Hepatocyte (in vitro differentiated cells): Measurements from ENCODE around the gene DAPK2. TPM values are rescaled to one million over a fixed set of nuclear protein-coding genes. Genes with fewer than 3 reads are reported as not detected.

Experiments
- DNase-seq: peaks from one replicate; pipeline ENCODE4 v3.0.0-alpha.2; 2016; ENCODE audit warnings: low spot score
- H2AFZ ChIP-seq: fragments of 200-600 bp; sonication (generic); 2 replicates; pipeline ENCODE4 v1.6.0; 2016; ENCODE audit warnings: antibody characterized with exemption, mild to moderate bottlenecking
- H3K27ac ChIP-seq: fragments of 200-600 bp; sonication (generic); 2 replicates; pipeline ENCODE4 v1.5.1; 2016; ENCODE audit warnings: mild to moderate bottlenecking
- H3K27me3 ChIP-seq: fragments of 200-600 bp; sonication (generic); 2 replicates; pipeline ENCODE4 v1.6.1; 2016
- H3K36me3 ChIP-seq: fragments of 200-600 bp; sonication (generic); replicated peaks from 2 replicates; pipeline ENCODE4 v1.5.1; 2016; ENCODE audit warnings: low read depth; ENCODE audit not compliant: insufficient read depth
- H3K4me1 ChIP-seq: fragments of 200-600 bp; sonication (generic); 2 replicates; pipeline ENCODE4 v1.5.1; 2016; ENCODE audit warnings: mild to moderate bottlenecking, moderate library complexity; ENCODE audit not compliant: insufficient read depth
- H3K4me2 ChIP-seq: fragments of 200-600 bp; sonication (generic); 2 replicates; pipeline ENCODE4 v1.6.0; 2016
- H3K4me3 ChIP-seq: fragments of 200-600 bp; sonication (generic); 2 replicates; pipeline ENCODE4 v1.5.1; 2016; ENCODE audit warnings: mild to moderate bottlenecking
- H3K79me2 ChIP-seq: fragments of 200-600 bp; sonication (generic); 2 replicates; pipeline ENCODE4 v1.6.0; 2017; ENCODE audit warnings: mild to moderate bottlenecking
- H3K9me2 ChIP-seq: fragments of 200-600 bp; sonication (generic); replicated peaks from 2 replicates; pipeline ENCODE4 v1.6.0; 2017; ENCODE audit warnings: mild to moderate bottlenecking; ENCODE audit not compliant: insufficient read depth
- H3K9me3 ChIP-seq: fragments of 200-600 bp; sonication (generic); 2 replicates; pipeline ENCODE4 v1.5.1; 2016; ENCODE audit warnings: low read depth, mild to moderate bottlenecking
- H4K20me1 ChIP-seq: fragments of 200-600 bp; sonication (generic); 2 replicates; pipeline ENCODE4 v1.6.0; 2016; ENCODE audit warnings: mild to moderate bottlenecking; ENCODE audit not compliant: insufficient read depth, poor library complexity, severe bottlenecking
- CTCF ChIP-seq: fragments of 200-600 bp; sonication (generic); IDR thresholded peaks from 2 replicates; pipeline ENCODE4 v1.5.1; 2016; ENCODE audit warnings: antibody characterized with exemption, mild to moderate bottlenecking; ENCODE audit not compliant: poor library complexity
- EZH2 ChIP-seq: fragments of 200-600 bp; sonication (generic); IDR thresholded peaks from 2 replicates; pipeline ENCODE4 v1.6.1; 2016; ENCODE audit warnings: antibody characterized with exemption, mild to moderate bottlenecking, borderline replicate concordance
- EZH2phosphoT487 ChIP-seq: fragments of 200-600 bp; sonication (generic); IDR thresholded peaks from one replicate; pipeline ENCODE4 v1.6.1; 2018; ENCODE audit warnings: antibody characterized with exemption, mild to moderate bottlenecking, low read depth, moderate library complexity; ENCODE audit not compliant: unreplicated experiment, severe bottlenecking
- WGBS: methylation state at CpG from one replicate; pipeline ENCODE4 v1.1.6; 2016; ENCODE audit warnings: low lambda C conversion rate; ENCODE audit errors: missing lambda C conversion rate; 5-methylcytosine and 5-hydroxymethylcytosine counted together
- polyA plus RNA-seq: library from polyadenylated mRNA; unstranded; fragments of >200 nt; fragmentation: Nextera tagmentation; extraction: Ambion mirVana; gene quantifications from 2 replicates; pipeline ENCODE4 v1.2.1, GENCODE V29; 2016
- total RNA-seq: library from RNA; depleted of rRNA; stranded (reverse); fragments of >200 nt; gene quantifications from 2 replicates; pipeline ENCODE4 v1.2.3, GENCODE V29; 2014

DAPK2 gene
- total and polyA plus RNA-seq, 2 experiments from 2014 or later, result 4.9 to 5.1 TPM

- no peaks in the 10 kb centered on the region for H3K79me2 ChIP-seq
- H4K20me1 ChIP-seq, result no peaks in the 10 kb centered on the region
- DNase-seq, result no peak
- TF ChIP-seq EZH2phosphoT487, result no peak
- no peak for TF ChIP-seq EZH2
- no peak for TF ChIP-seq CTCF
- no peak overlapping the region for H2AFZ ChIP-seq
- H3K9me3 ChIP-seq, result no peaks in the 10 kb centered on the region
- no peaks in the 10 kb centered on the region for H3K27me3 ChIP-seq
- no peak overlapping the region for H3K4me3 ChIP-seq
- no peaks in the 10 kb centered on the region for H3K36me3 ChIP-seq
- WGBS, result 44% methylated on average over 2 of the region's 2 CpGs
- H3K4me2 ChIP-seq, result no peak overlapping the region
- H3K9me2 ChIP-seq, result no peaks in the 10 kb centered on the region
- peaks cover 19% of the 10 kb centered on the region for H3K4me1 ChIP-seq
- H3K27ac ChIP-seq, result no peak overlapping the region
Measured at GRCh38 chr15:63973212-63974009, 72.9 kb downstream of the DAPK2 start.

- H3K4me1 ChIP-seq, result peaks cover 24% of the 10 kb centered on the region
- no peaks in the 10 kb centered on the region for H3K9me3 ChIP-seq
- H3K79me2 ChIP-seq, result no peaks in the 10 kb centered on the region
- no peak overlapping the region for H3K4me2 ChIP-seq
- no peak for TF ChIP-seq CTCF
- no peak for TF ChIP-seq EZH2
- TF ChIP-seq EZH2phosphoT487, result no peak
- H3K27me3 ChIP-seq, result no peaks in the 10 kb centered on the region
- no peaks in the 10 kb centered on the region for H3K36me3 ChIP-seq
- no peak for DNase-seq
- no peak overlapping the region for H2AFZ ChIP-seq
- no peaks in the 10 kb centered on the region for H4K20me1 ChIP-seq
- no peak overlapping the region for H3K4me3 ChIP-seq
- WGBS, result 54% methylated on average over 1 of the region's 1 CpG
- H3K9me2 ChIP-seq, result no peaks in the 10 kb centered on the region
- H3K27ac ChIP-seq, result no peak overlapping the region
Measured at GRCh38 chr15:63972801-63973200, 73.5 kb downstream of the DAPK2 start.

GRCh38 chr15:63971904-63972303, 74.4 kb downstream of the DAPK2 start:
- Histone ChIP-seq H3K79me2 (no peaks in the 10 kb centered on the region), H2AFZ (no peak overlapping the region), H3K27me3 (no peaks in the 10 kb centered on the region), H3K36me3 (no peaks in the 10 kb centered on the region), H3K4me2 (no peak overlapping the region), H4K20me1 (no peaks in the 10 kb centered on the region), H3K9me3 (no peaks in the 10 kb centered on the region), H3K4me3 (no peak overlapping the region), H3K9me2 (no peaks in the 10 kb centered on the region), H3K4me1 (peaks cover 28% of the 10 kb centered on the region), H3K27ac (peak overlapping the region; percentile 93)
- DNase-seq, result no peak
- WGBS, result 86% methylated on average over 1 of the region's 1 CpG
- no peak for TF ChIP-seq EZH2phosphoT487
- TF ChIP-seq EZH2, result no peak
- TF ChIP-seq CTCF, result no peak
